Immature natural killer cell (primary cell): ENCODE results near the gene ADGRE3. TPM values are rescaled to one million over a fixed set of nuclear protein-coding genes. Genes with fewer than 3 reads are reported as not detected.
A peak's percentile ranks its signal among the peaks of the same experiment; 100 is the strongest.
"Not testable (repeated sequence)": the region's sequence is repeated elsewhere in the genome, so short reads cannot be mapped to it uniquely, and the experiment has no call there.

ENCODE experiments used
- DNase-seq, 3 donors: peaks; one replicate each; pipeline ENCODE4 v3.0.0; 2022; ENCODE audit warnings: mixed read lengths in 1 of 3
- H3K27ac Mint-ChIP-seq, 6 donors: one replicate each; pipeline ENCODE4 v1.8.0; 2020; ENCODE audit warnings: mixed read lengths in 6 of 6, mild to moderate bottlenecking in 5 of 6, inconsistent platforms in 4 of 6, moderate library complexity in 3 of 6
- H3K27me3 Mint-ChIP-seq, 3 donors: one replicate each; pipeline ENCODE4 v1.8.0; 2020 to 2021; ENCODE audit warnings: low read depth in 3 of 3, mild to moderate bottlenecking in 3 of 3, mixed read lengths in 3 of 3, moderate library complexity in 3 of 3, inconsistent platforms in 1 of 3
- H3K36me3 Mint-ChIP-seq, 3 donors: one replicate each; pipeline ENCODE4 v1.8.0; 2020; ENCODE audit warnings: mixed read lengths in 3 of 3, inconsistent platforms in 2 of 3, mild to moderate bottlenecking in 2 of 3
- H3K4me1 Mint-ChIP-seq, 2 donors: one replicate each; pipeline ENCODE4 v1.8.0; 2020; ENCODE audit warnings: inconsistent platforms in 2 of 2, mild to moderate bottlenecking in 2 of 2, mixed read lengths in 2 of 2, moderate library complexity in 1 of 2
- H3K4me3 Mint-ChIP-seq, 5 donors: one replicate each; pipeline ENCODE4 v1.8.0; 2020; ENCODE audit warnings: mild to moderate bottlenecking in 5 of 5, mixed read lengths in 5 of 5, inconsistent platforms in 3 of 5, moderate library complexity in 3 of 5
- H3K9me3 Mint-ChIP-seq, 6 donors: one replicate each; pipeline ENCODE4 v1.8.0; 2020; ENCODE audit warnings: mild to moderate bottlenecking in 6 of 6, mixed read lengths in 6 of 6, inconsistent platforms in 4 of 6, moderate library complexity in 3 of 6
- polyA plus RNA-seq, 3 donors: library from polyadenylated mRNA; unstranded; fragments of 300-500 nt; fragmentation: Illumina TruSeq; gene quantifications; one replicate each; pipeline ENCODE4 v1.2.3, GENCODE V29; 2021

Gene ADGRE3
- polyA plus RNA-seq, 3 donors from 2014 or later = 0.66 TPM; not detected in 2

DNA sequence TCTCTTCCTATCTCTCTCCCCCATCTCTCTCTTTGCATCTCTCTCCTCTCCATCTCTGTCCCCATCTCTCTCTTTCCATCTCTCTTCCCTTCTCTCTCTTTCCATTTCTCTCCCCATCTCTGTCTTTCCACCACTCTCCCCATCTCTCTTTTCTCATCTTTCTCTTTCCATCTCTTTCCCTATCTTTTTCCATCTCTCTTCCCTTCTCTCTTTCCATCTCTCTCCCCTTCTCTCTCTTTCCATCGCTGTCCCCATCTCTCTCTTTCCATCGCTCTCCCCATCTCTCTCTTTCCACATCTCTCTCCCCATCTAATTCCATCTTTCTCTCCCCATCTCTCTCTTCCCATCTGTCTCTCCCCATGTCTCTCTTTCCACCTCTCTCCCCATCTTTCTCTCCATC is 24.5 kb downstream of the ADGRE3 start:
- Mint-ChIP-seq H3K4me1 (no peaks in the 10 kb centered on the region), H3K27ac (no peak overlapping the region), H3K36me3 (peaks cover 0 to 4% (median 0%) of the 10 kb centered on the region in 3 donors), H3K27me3 (peaks cover 6 to 17% (median 10%) of the 10 kb centered on the region in 3 donors), H3K4me3 (no peak overlapping the region), H3K9me3 (no peaks in the 10 kb centered on the region)
- DNase-seq = no peak

DNA sequence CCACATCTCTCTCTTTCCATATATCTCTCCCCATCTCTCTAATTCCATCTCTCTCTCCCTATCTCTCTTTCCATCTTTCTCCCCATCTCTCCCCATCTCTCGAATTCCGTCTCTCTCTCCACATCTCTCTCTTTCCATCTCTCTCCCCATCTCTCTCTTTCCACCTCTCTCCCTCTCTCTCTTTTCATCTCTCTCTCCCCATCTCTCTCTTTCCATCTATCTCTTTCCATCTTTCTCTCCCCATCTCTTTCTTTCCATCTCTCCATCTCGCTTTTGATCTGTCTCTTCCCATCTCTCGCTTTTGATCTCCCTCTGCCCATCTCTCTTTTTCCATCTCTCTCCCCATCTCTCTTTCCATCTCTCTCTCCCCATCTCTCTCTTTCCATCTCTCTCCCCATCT is 25.6 kb downstream of the ADGRE3 start:
- no peak overlapping the region for H3K27ac Mint-ChIP-seq
- H3K36me3 Mint-ChIP-seq = peaks cover 0 to 4% (median 0%) of the 10 kb centered on the region in 3 donors
- no peaks in the 10 kb centered on the region for H3K4me1 Mint-ChIP-seq
- no peak overlapping the region for H3K4me3 Mint-ChIP-seq
- peaks cover 9 to 17% (median 14%) of the 10 kb centered on the region in 3 donors for H3K27me3 Mint-ChIP-seq
- no peaks in the 10 kb centered on the region for H3K9me3 Mint-ChIP-seq
- DNase-seq = no peak

GRCh38 chr19:14648506-14648905 is 26.1 kb downstream of the ADGRE3 start:
- H3K4me1 Mint-ChIP-seq = no peaks in the 10 kb centered on the region
- H3K27ac Mint-ChIP-seq = no peak overlapping the region
- peaks cover 0 to 4% (median 0%) of the 10 kb centered on the region in 3 donors for H3K36me3 Mint-ChIP-seq
- H3K9me3 Mint-ChIP-seq = peaks cover 0 to 4% (median 0%) of the 10 kb centered on the region in 6 donors
- peaks cover 8 to 15% (median 14%) of the 10 kb centered on the region in 3 donors for H3K27me3 Mint-ChIP-seq
- no peak overlapping the region for H3K4me3 Mint-ChIP-seq
- no peak for DNase-seq

GRCh38 chr19:14639536-14640277 is 34.9 kb downstream of the ADGRE3 start:
- Mint-ChIP-seq H3K4me3 (no peak overlapping the region), H3K9me3 (peaks cover 0 to 14% (median 6%) of the 10 kb centered on the region in 6 donors), H3K36me3 (peaks cover 0 to 5% (median 5%) of the 10 kb centered on the region in 3 donors), H3K27me3 (peaks cover 6 to 19% (median 11%) of the 10 kb centered on the region in 3 donors), H3K27ac (no peak overlapping the region), H3K4me1 (no peaks in the 10 kb centered on the region)
- no peak for DNase-seq

GRCh38 chr19:14632286-14632685 is 42.4 kb downstream of the ADGRE3 start:
- Mint-ChIP-seq H3K36me3 (no peaks in the 10 kb centered on the region), H3K4me1 (no peaks in the 10 kb centered on the region), H3K27me3 (peaks cover 3 to 4% (median 4%) of the 10 kb centered on the region in 3 donors), H3K27ac (no peak overlapping the region), H3K4me3 (no peak overlapping the region), H3K9me3 (no peaks in the 10 kb centered on the region)
- peak; percentile 6 to 15 (median 7) for DNase-seq

GRCh38 chr19:14629557-14629956 is 45.1 kb downstream of the ADGRE3 start:
- DNase-seq = no peak
- no peak overlapping the region for H3K4me3 Mint-ChIP-seq
- H3K27me3 Mint-ChIP-seq = peaks cover 0 to 4% (median 3%) of the 10 kb centered on the region in 3 donors
- no peaks in the 10 kb centered on the region for H3K36me3 Mint-ChIP-seq
- H3K4me1 Mint-ChIP-seq = no peaks in the 10 kb centered on the region
- no peak overlapping the region for H3K27ac Mint-ChIP-seq
- no peaks in the 10 kb centered on the region for H3K9me3 Mint-ChIP-seq

- DNase-seq, H3K36me3 Mint-ChIP-seq, H3K4me3 Mint-ChIP-seq, H3K27me3 Mint-ChIP-seq, H3K9me3 Mint-ChIP-seq, H3K27ac Mint-ChIP-seq, H3K4me1 Mint-ChIP-seq: not testable (repeated sequence)
These were observed 50.2 kb downstream of the ADGRE3 start for GRCh38 chr19:14624491-14624890.

DNA sequence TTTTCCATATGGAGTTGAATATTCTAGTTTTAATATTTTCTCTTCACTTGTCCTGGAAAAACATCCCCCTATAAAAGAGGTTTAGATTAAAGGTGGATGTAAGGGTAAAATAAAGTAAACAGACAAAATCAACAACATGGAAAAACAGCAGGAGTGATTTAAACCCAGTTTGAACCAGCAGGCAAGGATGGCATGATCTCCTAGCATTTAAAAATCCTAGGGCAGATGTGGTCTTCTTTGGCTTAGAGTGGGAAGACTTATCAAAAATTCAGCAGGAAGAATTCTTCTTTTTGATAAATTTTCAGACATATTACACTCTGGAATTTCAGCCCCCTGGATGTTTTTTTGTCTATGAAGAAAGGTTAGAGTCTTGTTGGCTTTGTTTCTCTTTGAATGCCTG is 55.2 kb downstream of the ADGRE3 start:
- no peak for DNase-seq
- Mint-ChIP-seq H3K4me1 (no peaks in the 10 kb centered on the region), H3K27me3 (peaks cover 2 to 7% (median 2%) of the 10 kb centered on the region in 3 donors), H3K4me3 (no peak overlapping the region), H3K9me3 (peaks cover 3 to 15% (median 13%) of the 10 kb centered on the region in 6 donors), H3K27ac (no peak overlapping the region), H3K36me3 (no peaks in the 10 kb centered on the region)

GRCh38 chr19:14616407-14616806 is 58.2 kb downstream of the ADGRE3 start:
- H3K9me3 Mint-ChIP-seq = peaks cover 3 to 15% (median 13%) of the 10 kb centered on the region in 6 donors
- H3K4me3 Mint-ChIP-seq = no peak overlapping the region

GRCh38 chr19:14615623-14616022 is 59.0 kb downstream of the ADGRE3 start:
- Mint-ChIP-seq H3K4me1 (no peaks in the 10 kb centered on the region), H3K27me3 (peaks cover 2 to 7% (median 4%) of the 10 kb centered on the region in 3 donors), H3K4me3 (no peak overlapping the region), H3K27ac (no peak overlapping the region), H3K36me3 (no peaks in the 10 kb centered on the region), H3K9me3 (peaks cover 3 to 15% (median 13%) of the 10 kb centered on the region in 6 donors)
- DNase-seq = no peak

More at GRCh38 chr19:14616407-14616806, 58.2 kb downstream of the ADGRE3 start:
- no peak overlapping the region for H3K27ac Mint-ChIP-seq
- no peaks in the 10 kb centered on the region for H3K36me3 Mint-ChIP-seq
- H3K4me1 Mint-ChIP-seq = no peaks in the 10 kb centered on the region
- DNase-seq = no peak
- peaks cover 2 to 7% (median 2%) of the 10 kb centered on the region in 3 donors for H3K27me3 Mint-ChIP-seq

DNA sequence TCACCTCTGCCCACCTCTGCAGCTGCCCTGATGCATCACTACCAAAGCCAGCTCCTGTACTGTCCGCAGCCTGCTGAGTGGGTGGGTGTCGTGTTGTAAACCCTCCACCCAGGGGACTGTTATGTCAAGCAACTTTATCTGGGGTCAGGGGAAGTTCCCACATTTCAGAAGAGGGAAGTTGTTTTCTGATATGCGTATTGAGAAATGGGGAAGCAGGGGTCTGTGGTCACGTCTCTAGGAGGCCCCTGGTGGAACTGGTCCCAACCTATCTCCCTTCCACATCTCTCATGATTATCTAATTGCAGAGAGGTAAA is 60.6 kb downstream of the ADGRE3 start:
- Mint-ChIP-seq H3K27me3 (peaks cover 0 to 4% (median 2%) of the 10 kb centered on the region in 3 donors), H3K27ac (no peak overlapping the region), H3K36me3 (no peaks in the 10 kb centered on the region), H3K9me3 (peaks cover 0 to 4% (median 4%) of the 10 kb centered on the region in 6 donors), H3K4me3 (no peak overlapping the region), H3K4me1 (no peaks in the 10 kb centered on the region)
- DNase-seq = peak in 1 of 3 donors; percentile 4

GRCh38 chr19:14613399-14614098 is 61.1 kb downstream of the ADGRE3 start:
- H3K4me3 Mint-ChIP-seq, DNase-seq, H3K9me3 Mint-ChIP-seq, H3K4me1 Mint-ChIP-seq, H3K36me3 Mint-ChIP-seq, H3K27me3 Mint-ChIP-seq, H3K27ac Mint-ChIP-seq: not testable (repeated sequence)

- Mint-ChIP-seq H3K9me3 (peaks cover 0 to 3% (median 0%) of the 10 kb centered on the region in 6 donors), H3K36me3 (no peaks in the 10 kb centered on the region), H3K27ac (no peak overlapping the region), H3K27me3 (peaks cover 0 to 4% (median 2%) of the 10 kb centered on the region in 3 donors), H3K4me1 (no peaks in the 10 kb centered on the region), H3K4me3 (no peak overlapping the region)
- DNase-seq = no peak
These were observed 62.0 kb downstream of the ADGRE3 start for GRCh38 chr19:14612657-14613056.

GRCh38 chr19:14612242-14612641 is 62.4 kb downstream of the ADGRE3 start:
- H3K4me3 Mint-ChIP-seq, H3K9me3 Mint-ChIP-seq, DNase-seq, H3K4me1 Mint-ChIP-seq, H3K36me3 Mint-ChIP-seq, H3K27me3 Mint-ChIP-seq: not testable (repeated sequence)
- peak overlapping the region in 1 of 6 donors; percentile 28 for H3K27ac Mint-ChIP-seq
